ENCODE measurements around the gene DEFB124.
"Not testable (repeated sequence)": the region's sequence is repeated elsewhere in the genome, so short reads cannot be mapped to it uniquely, and the experiment has no call there.

Gene DEFB124

GRCh38 chr20:31474758-31475427, at the start of gene DEFB124, which contains the start of gene REM1:
Gene DEFB124 (minus strand): TSS chr20:31475127. CDS start chr20:31473013, 2,114 bp downstream.
Gene REM1 (plus strand): TSS chr20:31475288. CDS start chr20:31476446, 1,158 bp downstream.
- DNase-seq, result no peak

- no peak for DNase-seq
Measured at GRCh38 chr20:31523361-31524283, 48.7 kb upstream of the DEFB124 start.

- DNase-seq, result no peak
Measured at GRCh38 chr20:31522731-31523130, 47.8 kb upstream of the DEFB124 start.

- DNase-seq, result not testable (repeated sequence)
Measured at GRCh38 chr20:31521267-31521666, 46.3 kb upstream of the DEFB124 start.

- peak; percentile 8 for DNase-seq
Measured at GRCh38 chr20:31517373-31517772, 42.4 kb upstream of the DEFB124 start.

- DNase-seq, result no peak
Measured at GRCh38 chr20:31516651-31517050, 41.7 kb upstream of the DEFB124 start.

GRCh38 chr20:31516166-31516565, 41.2 kb upstream of the DEFB124 start:
- DNase-seq, result no peak

GRCh38 chr20:31515775-31516107, 40.8 kb upstream of the DEFB124 start:
- no peak for DNase-seq

GRCh38 chr20:31515072-31515774, 40.3 kb upstream of the DEFB124 start:
- no peak for DNase-seq

- DNase-seq, result peak; percentile 91
Measured at GRCh38 chr20:31514154-31515071, 39.5 kb upstream of the DEFB124 start, which contains the start of gene HM13. Gene HM13 (plus strand): TSS chr20:31514442. CDS start chr20:31514552, 110 bp downstream.

- no peak for DNase-seq
Measured at GRCh38 chr20:31508517-31509244, 33.8 kb upstream of the DEFB124 start.

GRCh38 chr20:31505903-31506302, 31.0 kb upstream of the DEFB124 start:
- DNase-seq, result no peak

- DNase-seq, result peak; percentile 5
Measured at GRCh38 chr20:31502884-31503673, 28.2 kb upstream of the DEFB124 start.

GRCh38 chr20:31500527-31500926, 25.6 kb upstream of the DEFB124 start:
- DNase-seq, result no peak

GRCh38 chr20:31497838-31498540, 23.1 kb upstream of the DEFB124 start:
- DNase-seq, result no peak

- no peak for DNase-seq
Measured at GRCh38 chr20:31496761-31497295, 21.9 kb upstream of the DEFB124 start.

GRCh38 chr20:31494131-31494530, 19.2 kb upstream of the DEFB124 start:
- DNase-seq, result no peak

- no peak for DNase-seq
Measured at GRCh38 chr20:31490752-31491151, 15.8 kb upstream of the DEFB124 start.

GRCh38 chr20:31489152-31489551, 14.2 kb upstream of the DEFB124 start:
- DNase-seq, result no peak

GRCh38 chr20:31488115-31488514, 13.2 kb upstream of the DEFB124 start:
- no peak for DNase-seq

Data from NCI-H510A (cell line).